ENCODE data around the gene CCDC83.

GRCh38 chr11:85886089-85887056 lies 31.2 kb downstream of the CCDC83 start:
- TF ChIP-seq MAX (IDR thresholded peaks at IDR 0.05; ENCODE audit: low read depth, low read length), result no peak
- TF ChIP-seq CTCF (IDR thresholded peaks at IDR 0.05; ENCODE audit: low read depth, low read length), result no peak
- no peak for TF ChIP-seq POLR2A (IDR thresholded peaks at IDR 0.05; ENCODE audit: extremely low read depth, insufficient read length)
